HepG2 (cell line): ENCODE measurements around the gene GPBP1. TPM values are rescaled to one million over a fixed set of nuclear protein-coding genes. Genes with fewer than 3 reads are reported as not detected.
"Not testable (repeated sequence)": the region's sequence is repeated elsewhere in the genome, so short reads cannot be mapped to it uniquely, and the experiment has no call there.

Experiments used
- ATAC-seq: fragments of 200-7000 bp; cut with Tn5 transposase; 3 replicates; pipeline ENCODE4 v1.9.1; 2020; ENCODE audit warnings: mild to moderate bottlenecking, moderate library complexity
- BruUV-seq: library from RNA; stranded (reverse); fragments of 400-500 nt; replicated peaks from 2 replicates; lab custom pipeline; 2021; lab: Mats Ljungman, UMichigan
- CTCF ChIA-PET: fragments of 300-600 bp; formaldehyde crosslinking; extraction: SDS; loops from one replicate; lab custom pipeline; 2021; ENCODE audit warnings: low total read pairs, inconsistent platforms, low intra/inter-chr PET ratio; lab: Yijun Ruan, JAX
- POLR2A ChIA-PET: fragments of 350-600 bp; sonication (Branson Sonifier 250); formaldehyde crosslinking; loops from one replicate; lab custom pipeline; 2020; ENCODE audit warnings: antibody characterized with exemption, inconsistent platforms; lab: Yijun Ruan, JAX
- DNase-seq: peaks from one replicate; pipeline ENCODE4 v3.0.0-alpha.2; 2015; ENCODE audit warnings: low spot score
- FAIRE-seq: peaks from 3 replicates; lab custom pipeline; 2011; peaks lifted over from hg19 to GRCh38; lab: Jason Lieb, UNC
- H2AFZ ChIP-seq: one replicate; pipeline ENCODE4 v1.6.1; 2011; ENCODE audit warnings: low read length, inconsistent platforms
- H3K27ac ChIP-seq: fragments of 300-600 bp; 3 replicates; pipeline ENCODE4 v1.8.0; 2011; ENCODE audit warnings: mixed run types, mild to moderate bottlenecking, mixed read lengths, low read length, inconsistent platforms; ENCODE audit not compliant: insufficient read depth; ENCODE audit errors: extremely low read length
- H3K27me3 ChIP-seq, 2 experiments: fragments of 200-600 bp in 1 of 2; 2 replicates in 1 of 2; 3 replicates in 1 of 2; pipeline versions ENCODE4 v1.6.0 to v1.8.0; 2011; ENCODE audit warnings: low read length in 2 of 2, mild to moderate bottlenecking in 2 of 2, moderate library complexity in 2 of 2, inconsistent platforms in 1 of 2; ENCODE audit not compliant: insufficient read depth in 2 of 2, control insufficient read depth in 1 of 2
- H3K36me3 ChIP-seq, 2 experiments: fragments of 200-600 bp in 1 of 2; replicated peaks in 1 of 2; 2 replicates in 1 of 2; 3 replicates in 1 of 2; pipeline versions ENCODE4 v1.5.1 to v1.8.0; 2011; ENCODE audit warnings: low read length in 2 of 2, inconsistent platforms in 1 of 2; ENCODE audit not compliant: insufficient read depth in 2 of 2, control insufficient read depth in 1 of 2
- H3K4me1 ChIP-seq: 2 replicates; pipeline ENCODE4 v1.5.1; 2012; ENCODE audit warnings: low read length, inconsistent platforms; ENCODE audit not compliant: insufficient read depth
- H3K4me2 ChIP-seq: 2 replicates; pipeline ENCODE4 v1.6.0; 2011; ENCODE audit warnings: low read depth, low read length, inconsistent platforms
- H3K4me3 ChIP-seq, 3 experiments: fragments of 200-600 bp in 1 of 3; sonication (generic), shearing (Covaris generic) in 1 of 3; replicated peaks in 1 of 3; 2 replicates each; pipeline ENCODE4 v1.5.1; 2011 to 2016; ENCODE audit warnings: low read length in 3 of 3, inconsistent platforms in 2 of 3, low read depth in 2 of 3, mild to moderate bottlenecking in 2 of 3, control low read depth in 1 of 3, mixed read lengths in 1 of 3; ENCODE audit not compliant: insufficient read depth in 1 of 3
- H3K79me2 ChIP-seq: one replicate; pipeline ENCODE4 v1.6.1; 2011; ENCODE audit warnings: low read length, inconsistent platforms; ENCODE audit not compliant: insufficient read depth
- H3K9ac ChIP-seq: 2 replicates; pipeline ENCODE4 v1.6.0; 2011; ENCODE audit warnings: mild to moderate bottlenecking, low read depth, low read length, inconsistent platforms; ENCODE audit not compliant: insufficient read depth
- H3K9me3 ChIP-seq: 2 replicates; pipeline ENCODE4 v1.5.1; 2012; ENCODE audit warnings: mild to moderate bottlenecking, low read length
- H4K20me1 ChIP-seq: 2 replicates; pipeline ENCODE4 v1.6.0; 2011; ENCODE audit warnings: inconsistent platforms, mild to moderate bottlenecking, low read length, moderate library complexity; ENCODE audit not compliant: insufficient read depth
- ATRX ChIP-seq: sonication (generic); formaldehyde crosslinking; IDR thresholded peaks from 2 replicates; pipeline ENCODE4 v1.4.0; 2020; ENCODE audit warnings: missing genetic modification reagents, borderline replicate concordance
- EEA1 ChIP-seq: sonication (generic); formaldehyde crosslinking; IDR thresholded peaks from 2 replicates; pipeline ENCODE4 v1.5.1; 2020; ENCODE audit warnings: mild to moderate bottlenecking, missing genetic modification reagents, borderline replicate concordance
- HHEX ChIP-seq: IDR thresholded peaks from 2 replicates; pipeline ENCODE4 v1.6.1; 2016; ENCODE audit warnings: control low read depth
- HNRNPLL ChIP-seq: fragments of 200-400 bp; formaldehyde crosslinking; IDR thresholded peaks from 2 replicates; pipeline ENCODE4 v1.6.1; 2017; ENCODE audit warnings: mild to moderate bottlenecking, low read depth, low read length; ENCODE audit not compliant: poor library complexity, severe bottlenecking
- TP53 ChIP-seq: sonication (generic); formaldehyde crosslinking; conservative IDR thresholded peaks from 2 replicates; pipeline ENCODE4 v1.4.0; 2020; ENCODE audit warnings: missing genetic modification reagents
- WGBS: methylation state at CpG from one replicate; pipeline ENCODE4 v1.1.6; 2017; ENCODE audit warnings: low lambda C conversion rate; 5-methylcytosine and 5-hydroxymethylcytosine counted together
- in situ Hi-C: cut with HindIII; loops from 2 replicates; pipeline ENCODE4 v1.10.0; 2017; ENCODE audit warnings: low pct_unique_long_range_greater_than_20kb; ENCODE audit not compliant: extremely low pct_ligation_motif_present
- intact Hi-C: fragments of 100-400 bp; cut with micrococcal nuclease; formaldehyde crosslinking; loops from one replicate; pipeline ENCODE4 v1.10.0; 2022; ENCODE audit not compliant: unreplicated experiment
- polyA plus RNA-seq, 8 experiments: library from polyadenylated mRNA; depleted of rRNA in 3 of 8; stranded (reverse) in 7 of 8; unstranded in 1 of 8; fragments of >200 nt; fragmentation: Illumina TruSeq in 4 of 8; extraction: Trizol in 4 of 8; gene quantifications; 2 replicates each; pipeline versions ENCODE4 v1.2.1 to v1.2.3, GENCODE V29; 2011 to 2016; ENCODE audit warnings: low read depth in 4 of 8, missing spikeins in 1 of 8, mixed read lengths in 1 of 8; ENCODE audit not compliant: insufficient read depth in 1 of 8
- total RNA-seq, 5 experiments: library from RNA; depleted of rRNA; stranded (reverse); fragments of >200 nt; fragmentation: Illumina TruSeq; extraction: Trizol; gene quantifications; 2 replicates each; pipeline ENCODE4 v1.2.3, GENCODE V29; 2016; ENCODE audit warnings: low read depth in 1 of 5
- TF ChIP-seq, protein P1 (sequence below): sonication (generic); formaldehyde crosslinking; IDR thresholded peaks from 2 replicates; pipeline ENCODE4 v1.4.0; 2020; ENCODE audit warnings: missing genetic modification reagents
- TF ChIP-seq, protein P2 (sequence below): sonication (generic); formaldehyde crosslinking; IDR thresholded peaks from 2 replicates; pipeline ENCODE4 v1.9.0; 2021; ENCODE audit warnings: missing genetic modification reagents, borderline replicate concordance
- TF ChIP-seq, protein P3 (sequence below): sonication (generic); formaldehyde crosslinking; conservative IDR thresholded peaks from 2 replicates; pipeline ENCODE4 v1.4.0; 2020; ENCODE audit warnings: missing genetic modification reagents

Gene GPBP1
- total and polyA plus RNA-seq, 2 of the 13 experiments (the other 11 are each of a cell fraction or from before 2014, with no cell fraction given): 27.1 to 72.2 TPM

DNA sequence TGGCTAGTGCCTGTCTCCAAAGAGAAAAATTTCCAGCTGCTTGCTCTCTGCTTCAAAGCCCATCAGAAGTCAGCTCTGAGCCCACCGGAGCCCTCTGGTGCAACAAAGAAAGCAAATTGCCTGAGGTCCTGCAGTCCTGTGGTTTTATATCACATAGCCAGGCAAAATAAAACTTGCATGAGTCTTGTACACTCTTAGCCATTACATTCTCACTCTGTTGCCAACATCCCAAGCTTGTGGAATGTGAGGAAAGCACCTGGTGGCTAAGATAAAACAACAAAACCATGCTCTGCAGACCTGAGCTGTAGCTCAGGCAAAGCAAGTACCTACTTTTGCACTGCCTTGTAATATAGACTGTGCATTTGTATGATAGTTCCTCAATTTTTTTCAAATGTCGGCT is 133.7 kb downstream of the GPBP1 start (continued):
- no peak for TF ChIP-seq HNRNPLL
- no peak for TF ChIP-seq EEA1 (CRISPR knock-in tag)

DNA sequence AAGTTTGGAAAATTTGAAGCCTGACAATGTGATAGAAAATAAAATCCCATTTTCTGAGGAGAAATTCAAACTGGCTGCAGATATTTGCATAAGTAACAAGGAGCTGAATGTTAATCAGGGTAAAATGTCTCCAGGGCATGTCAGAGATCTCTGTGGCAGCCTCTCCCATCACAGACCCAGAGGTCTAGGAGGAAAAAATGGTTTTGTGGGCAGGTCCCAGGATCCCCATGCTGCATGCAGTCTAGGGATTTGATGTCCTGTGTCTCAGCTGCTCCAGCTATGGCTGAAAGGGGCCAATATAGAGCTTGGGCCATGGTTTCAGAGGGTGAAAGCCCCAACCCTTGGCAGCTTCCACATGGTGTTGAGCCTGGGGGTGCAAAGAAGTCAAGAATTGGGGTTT is 135.2 kb downstream of the GPBP1 start:
- intact Hi-C loops, H3K4me2 ChIP-seq, H3K36me3 ChIP-seq, in situ Hi-C loops, H3K4me3 ChIP-seq, H4K20me1 ChIP-seq, POLR2A ChIA-PET, FAIRE-seq, H2AFZ ChIP-seq, H3K9ac ChIP-seq, ATAC-seq, CTCF ChIA-PET, H3K27me3 ChIP-seq, H3K79me2 ChIP-seq, H3K27ac ChIP-seq, BruUV-seq, DNase-seq: not testable (repeated sequence)
- peaks cover 14% of the 10 kb centered on the region for H3K9me3 ChIP-seq
- H3K4me1 ChIP-seq: peaks cover 27% of the 10 kb centered on the region

DNA sequence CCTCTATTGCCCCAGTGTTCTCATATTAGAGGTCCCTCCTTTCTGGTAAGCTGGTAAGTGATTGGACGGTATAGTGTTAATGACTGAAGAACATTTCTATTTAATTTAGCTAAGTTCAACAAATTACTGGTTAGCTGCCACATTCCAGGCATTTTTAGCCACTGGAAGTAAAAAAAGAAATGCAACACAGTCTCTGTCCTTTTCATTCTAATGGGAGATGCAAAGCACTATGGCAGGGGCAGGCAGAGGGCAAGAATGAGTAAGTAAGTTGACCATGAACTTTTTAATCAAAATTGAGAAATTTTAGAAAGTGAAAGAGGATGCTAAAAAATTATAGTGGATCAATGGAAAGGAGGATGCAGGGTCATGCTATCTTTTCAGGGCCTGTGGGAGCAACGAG is 137.4 kb downstream of the GPBP1 start:
- no peaks in the 10 kb centered on the region for H4K20me1 ChIP-seq
- BruUV-seq: no TSS peak
- in situ Hi-C loops: no loop called here
- DNase-seq: no peak
- intact Hi-C loops: no loop called here
- no peak; the same call in 2 of the 3 replicates for ATAC-seq
- no peak overlapping the region; a peak in 1 of 6 replicates for H3K4me3 ChIP-seq
- H3K27me3 ChIP-seq: no peaks in the 10 kb centered on the region
- H3K36me3 ChIP-seq: no peaks in the 10 kb centered on the region
- POLR2A ChIA-PET: no interaction called here
- peaks cover 21% of the 10 kb centered on the region for H3K4me1 ChIP-seq
- WGBS: 4% methylated on average over 2 of the region's 2 CpGs
- H3K4me2 ChIP-seq: peak overlapping the region; percentile 62; the same call in 1 of the 2 replicates
- CTCF ChIA-PET: no interaction called here
- H3K9me3 ChIP-seq: peaks cover 11% of the 10 kb centered on the region
- H3K27ac ChIP-seq: no peak overlapping the region
- no peak overlapping the region for H2AFZ ChIP-seq
- no peak for FAIRE-seq
- H3K9ac ChIP-seq: no peak overlapping the region
- no peaks in the 10 kb centered on the region for H3K79me2 ChIP-seq
- TF ChIP-seq ATRX (no peak), HHEX (CRISPR knock-in tag) (no peak), TP53 (CRISPR knock-in tag) (no peak)
- TF ChIP-seq, protein P1, sequence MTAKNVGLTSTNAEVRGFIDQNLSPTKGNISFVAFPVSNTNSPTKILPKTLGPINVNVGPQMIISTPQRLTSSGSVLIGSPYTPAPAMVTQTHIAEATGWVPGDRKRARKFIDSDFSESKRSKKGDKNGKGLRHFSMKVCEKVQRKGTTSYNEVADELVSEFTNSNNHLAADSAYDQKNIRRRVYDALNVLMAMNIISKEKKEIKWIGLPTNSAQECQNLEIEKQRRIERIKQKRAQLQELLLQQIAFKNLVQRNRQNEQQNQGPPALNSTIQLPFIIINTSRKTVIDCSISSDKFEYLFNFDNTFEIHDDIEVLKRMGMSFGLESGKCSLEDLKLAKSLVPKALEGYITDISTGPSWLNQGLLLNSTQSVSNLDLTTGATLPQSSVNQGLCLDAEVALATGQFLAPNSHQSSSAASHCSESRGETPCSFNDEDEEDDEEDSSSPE (CRISPR knock-in tag): no peak
- TF ChIP-seq, protein P2, sequence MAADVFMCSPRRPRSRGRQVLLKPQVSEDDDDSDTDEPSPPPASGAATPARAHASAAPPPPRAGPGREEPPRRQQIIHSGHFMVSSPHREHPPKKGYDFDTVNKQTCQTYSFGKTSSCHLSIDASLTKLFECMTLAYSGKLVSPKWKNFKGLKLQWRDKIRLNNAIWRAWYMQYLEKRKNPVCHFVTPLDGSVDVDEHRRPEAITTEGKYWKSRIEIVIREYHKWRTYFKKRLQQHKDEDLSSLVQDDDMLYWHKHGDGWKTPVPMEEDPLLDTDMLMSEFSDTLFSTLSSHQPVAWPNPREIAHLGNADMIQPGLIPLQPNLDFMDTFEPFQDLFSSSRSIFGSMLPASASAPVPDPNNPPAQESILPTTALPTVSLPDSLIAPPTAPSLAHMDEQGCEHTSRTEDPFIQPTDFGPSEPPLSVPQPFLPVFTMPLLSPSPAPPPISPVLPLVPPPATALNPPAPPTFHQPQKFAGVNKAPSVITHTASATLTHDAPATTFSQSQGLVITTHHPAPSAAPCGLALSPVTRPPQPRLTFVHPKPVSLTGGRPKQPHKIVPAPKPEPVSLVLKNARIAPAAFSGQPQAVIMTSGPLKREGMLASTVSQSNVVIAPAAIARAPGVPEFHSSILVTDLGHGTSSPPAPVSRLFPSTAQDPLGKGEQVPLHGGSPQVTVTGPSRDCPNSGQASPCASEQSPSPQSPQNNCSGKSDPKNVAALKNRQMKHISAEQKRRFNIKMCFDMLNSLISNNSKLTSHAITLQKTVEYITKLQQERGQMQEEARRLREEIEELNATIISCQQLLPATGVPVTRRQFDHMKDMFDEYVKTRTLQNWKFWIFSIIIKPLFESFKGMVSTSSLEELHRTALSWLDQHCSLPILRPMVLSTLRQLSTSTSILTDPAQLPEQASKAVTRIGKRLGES (CRISPR knock-in tag): no peak
- TF ChIP-seq, protein P3, sequence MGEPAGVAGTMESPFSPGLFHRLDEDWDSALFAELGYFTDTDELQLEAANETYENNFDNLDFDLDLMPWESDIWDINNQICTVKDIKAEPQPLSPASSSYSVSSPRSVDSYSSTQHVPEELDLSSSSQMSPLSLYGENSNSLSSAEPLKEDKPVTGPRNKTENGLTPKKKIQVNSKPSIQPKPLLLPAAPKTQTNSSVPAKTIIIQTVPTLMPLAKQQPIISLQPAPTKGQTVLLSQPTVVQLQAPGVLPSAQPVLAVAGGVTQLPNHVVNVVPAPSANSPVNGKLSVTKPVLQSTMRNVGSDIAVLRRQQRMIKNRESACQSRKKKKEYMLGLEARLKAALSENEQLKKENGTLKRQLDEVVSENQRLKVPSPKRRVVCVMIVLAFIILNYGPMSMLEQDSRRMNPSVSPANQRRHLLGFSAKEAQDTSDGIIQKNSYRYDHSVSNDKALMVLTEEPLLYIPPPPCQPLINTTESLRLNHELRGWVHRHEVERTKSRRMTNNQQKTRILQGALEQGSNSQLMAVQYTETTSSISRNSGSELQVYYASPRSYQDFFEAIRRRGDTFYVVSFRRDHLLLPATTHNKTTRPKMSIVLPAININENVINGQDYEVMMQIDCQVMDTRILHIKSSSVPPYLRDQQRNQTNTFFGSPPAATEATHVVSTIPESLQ (CRISPR knock-in tag): no peak
